Activated T-cell treated with anti-CD3 and anti-CD28 coated beads, Interleukin-2, amount 50 U/mL, for 72 hours (primary cell): ENCODE data around the gene MBD1. TPM values are rescaled to one million over a fixed set of nuclear protein-coding genes. Genes with fewer than 3 reads are reported as not detected.
"Not testable (repeated sequence)": the region's sequence is repeated elsewhere in the genome, so short reads cannot be mapped to it uniquely, and the experiment has no call there.

Source experiments
- ATAC-seq, 2 donors: fragments of 150-1000 bp; cut with Tn5 transposase; replicated peaks in 1 of 2; 2 replicates each; pipeline ENCODE4 v1.10.0; 2021; ENCODE audit warnings: moderate library complexity in 2 of 2, mild to moderate bottlenecking in 1 of 2
- DNase-seq, 2 donors: peaks; one replicate each; pipeline ENCODE4 v3.0.0; 2021 to 2022; ENCODE audit warnings: mixed read lengths in 1 of 2
- H3K27ac Mint-ChIP-seq: one replicate; pipeline ENCODE4 v1.8.0; 2022; ENCODE audit warnings: mild to moderate bottlenecking, moderate library complexity, mixed read lengths
- H3K27me3 Mint-ChIP-seq: one replicate; pipeline ENCODE4 v1.8.0; 2022; ENCODE audit warnings: low read depth, mixed read lengths
- H3K36me3 Mint-ChIP-seq, 2 donors: one replicate each; pipeline ENCODE4 v1.8.0; 2022; ENCODE audit warnings: mixed read lengths in 2 of 2, mild to moderate bottlenecking in 1 of 2; ENCODE audit not compliant: insufficient read depth in 2 of 2
- H3K4me1 Mint-ChIP-seq: one replicate; pipeline ENCODE4 v1.8.0; 2022; ENCODE audit warnings: low read depth, mixed read lengths
- H3K4me3 Mint-ChIP-seq, 2 donors: one replicate each; pipeline ENCODE4 v1.8.0; 2022; ENCODE audit warnings: mild to moderate bottlenecking in 2 of 2, mixed read lengths in 2 of 2, moderate library complexity in 2 of 2
- H3K9me3 Mint-ChIP-seq, 2 donors: one replicate each; pipeline ENCODE4 v1.8.0; 2022; ENCODE audit warnings: mixed read lengths in 2 of 2
- total RNA-seq, 2 donors: library from RNA; stranded (reverse); gene quantifications; one replicate each; pipeline ENCODE4 v1.2.3, GENCODE V29; 2022

The MBD1 gene
- total RNA-seq, 2 donors from 2014 or later, result 88.5 to 94.9 TPM

DNA sequence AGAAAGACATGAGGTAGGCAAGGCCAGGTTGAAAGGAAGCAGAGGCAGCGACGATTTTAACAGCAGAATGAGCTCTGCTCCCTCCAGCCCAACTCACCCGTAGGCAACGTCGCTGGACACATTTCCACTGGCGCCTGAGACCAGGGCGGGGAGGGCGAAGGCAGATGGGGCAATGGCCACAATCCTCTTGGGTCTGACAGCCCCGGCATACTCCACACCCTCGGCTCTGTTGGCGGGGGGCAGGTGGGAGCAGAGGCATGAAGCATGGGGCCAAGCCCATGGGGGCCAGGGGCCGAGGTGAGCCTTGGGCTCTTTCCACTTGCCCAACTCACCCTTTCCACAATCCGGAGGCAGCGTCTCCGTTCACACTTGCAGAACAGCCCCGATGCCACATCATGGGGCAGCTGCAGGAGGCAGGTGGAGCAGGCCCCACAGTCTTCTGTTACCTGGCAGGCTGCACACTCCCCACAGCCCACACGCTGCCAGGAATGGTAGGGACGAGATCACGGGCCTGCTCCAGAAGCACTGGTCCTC is 5.8 kb downstream of the MBD1 start:
- H3K36me3 Mint-ChIP-seq, result peaks cover 27 to 40% of the 10 kb centered on the region in 2 donors
- H3K4me1 Mint-ChIP-seq, result peaks cover 19% of the 10 kb centered on the region
- no peak for DNase-seq
- no peak for ATAC-seq
- H3K27me3 Mint-ChIP-seq, result no peaks in the 10 kb centered on the region
- H3K4me3 Mint-ChIP-seq, result no peak overlapping the region
- no peaks in the 10 kb centered on the region for H3K9me3 Mint-ChIP-seq
- H3K27ac Mint-ChIP-seq, result no peak overlapping the region

DNA sequence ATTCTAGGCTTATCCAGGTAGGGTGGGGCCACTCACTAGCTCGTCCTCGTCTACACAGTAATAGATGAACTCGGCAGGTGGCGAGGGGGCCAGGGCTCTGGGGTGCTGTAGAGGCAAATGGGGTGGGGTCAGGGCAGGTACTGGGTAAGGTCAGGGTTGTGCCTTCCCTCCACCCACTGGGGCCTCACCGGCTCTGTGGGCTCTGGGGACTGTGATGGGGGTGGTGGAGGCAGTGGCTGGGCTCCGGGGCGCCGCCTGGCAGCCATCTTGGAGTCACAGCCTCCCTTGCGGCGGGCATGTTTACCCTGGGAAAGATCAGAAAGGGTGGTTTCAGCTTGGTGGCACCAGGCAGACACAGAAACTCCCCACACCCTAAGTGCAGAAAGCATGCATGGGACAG is 6.4 kb downstream of the MBD1 start:
- peaks cover 24 to 36% of the 10 kb centered on the region in 2 donors for H3K36me3 Mint-ChIP-seq
- no peak for ATAC-seq

DNA sequence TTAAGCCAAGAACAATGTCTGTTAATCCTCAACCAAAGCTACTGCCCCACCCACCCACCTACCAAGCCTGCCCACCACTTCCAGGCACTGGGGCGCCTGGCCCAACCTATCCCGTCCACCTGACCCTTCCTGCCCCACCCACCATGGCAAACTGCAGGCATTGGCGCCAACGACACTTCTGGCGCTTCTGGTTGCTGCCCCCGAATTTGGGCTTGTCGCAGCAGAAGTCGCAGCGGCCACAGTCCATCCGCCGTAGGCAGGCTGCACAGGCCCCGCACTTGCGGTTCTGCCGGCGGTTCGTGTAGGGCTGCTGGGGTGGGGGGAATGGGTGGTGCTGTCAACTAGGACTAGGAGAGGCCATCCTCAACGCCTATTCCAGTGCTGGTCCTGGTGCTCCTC is 7.3 kb downstream of the MBD1 start:
- no peak for ATAC-seq
- peaks cover 5% of the 10 kb centered on the region for H3K4me1 Mint-ChIP-seq
- no peak overlapping the region for H3K27ac Mint-ChIP-seq
- no peak for DNase-seq
- no peaks in the 10 kb centered on the region for H3K27me3 Mint-ChIP-seq
- no peaks in the 10 kb centered on the region for H3K9me3 Mint-ChIP-seq
- peaks cover 21 to 33% of the 10 kb centered on the region in 2 donors for H3K36me3 Mint-ChIP-seq
- H3K4me3 Mint-ChIP-seq, result no peak overlapping the region

More for the DNA sequence above, 6.4 kb downstream of the MBD1 start:
- H3K4me3 Mint-ChIP-seq, result no peak overlapping the region
- H3K27ac Mint-ChIP-seq, result no peak overlapping the region
- H3K4me1 Mint-ChIP-seq, result peaks cover 12% of the 10 kb centered on the region
- no peaks in the 10 kb centered on the region for H3K9me3 Mint-ChIP-seq
- H3K27me3 Mint-ChIP-seq, result no peaks in the 10 kb centered on the region
- no peak for DNase-seq

DNA sequence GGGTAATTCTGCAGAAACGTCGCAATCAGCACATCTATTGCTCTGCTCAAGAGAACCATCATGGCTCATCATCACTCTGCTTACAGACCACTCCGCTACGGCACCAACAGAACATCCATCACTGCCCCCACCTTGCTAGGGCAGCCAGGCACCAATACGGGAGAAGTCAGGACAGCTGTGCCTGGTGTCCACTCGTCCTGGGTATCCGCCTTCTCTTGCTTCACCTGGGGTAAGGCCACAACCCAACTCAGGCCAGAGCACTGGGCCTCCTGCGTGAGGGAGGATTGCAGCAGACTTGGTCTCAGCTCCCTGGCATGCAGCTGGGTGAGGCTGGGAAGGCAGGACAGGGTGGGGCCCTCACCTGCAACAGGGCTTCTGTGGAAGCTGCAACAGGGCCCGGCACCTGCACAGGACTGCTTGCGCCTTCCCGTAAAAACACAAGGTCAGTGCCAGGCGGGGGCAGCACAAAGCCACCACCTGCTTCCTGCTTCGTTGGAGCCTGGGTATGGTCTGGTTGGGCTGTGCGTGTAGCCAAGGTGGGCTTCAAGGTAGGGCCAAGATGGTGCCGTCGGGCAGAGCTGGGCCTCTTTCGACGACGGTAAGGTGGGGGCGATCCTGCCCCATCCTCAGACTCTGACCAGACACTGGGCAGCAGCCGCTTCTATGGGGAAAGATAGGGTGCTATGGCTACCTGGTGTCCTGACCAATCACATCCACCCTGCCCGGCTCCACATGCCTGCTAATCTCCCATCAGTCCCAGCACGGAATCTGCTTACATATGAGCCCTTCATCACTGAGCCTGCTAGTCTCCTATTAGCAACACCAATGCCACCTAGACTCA is 7.9 kb downstream of the MBD1 start:
- no peak for ATAC-seq
- no peak for DNase-seq
- Mint-ChIP-seq H3K36me3 (peaks cover 21 to 29% of the 10 kb centered on the region in 2 donors), H3K4me1 (no peaks in the 10 kb centered on the region), H3K4me3 (no peak overlapping the region), H3K27ac (no peak overlapping the region), H3K9me3 (no peaks in the 10 kb centered on the region), H3K27me3 (no peaks in the 10 kb centered on the region)

DNA sequence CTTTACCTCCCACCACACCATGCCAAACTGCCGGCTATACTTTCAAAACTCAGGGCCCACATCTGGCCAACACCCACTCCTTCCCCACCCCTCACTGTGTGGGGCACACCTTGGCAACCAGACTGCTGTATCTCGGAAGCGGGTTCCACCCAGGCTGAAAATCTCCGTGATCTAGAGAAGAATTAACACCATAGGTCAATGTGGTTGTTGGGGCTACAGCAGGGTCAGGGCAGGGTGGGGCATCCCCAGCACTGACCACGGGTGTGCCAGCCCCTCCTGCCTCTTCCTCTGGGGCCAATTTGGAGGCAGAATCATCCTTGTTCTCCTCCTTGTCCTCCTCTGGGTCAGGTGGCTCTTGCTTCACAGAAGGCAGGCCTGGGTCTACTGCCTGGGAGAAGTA is 8.8 kb downstream of the MBD1 start:
- peaks cover 21 to 29% of the 10 kb centered on the region in 2 donors for H3K36me3 Mint-ChIP-seq
- H3K27ac Mint-ChIP-seq, result no peak overlapping the region
- H3K4me1 Mint-ChIP-seq, result peaks cover 6% of the 10 kb centered on the region
- H3K4me3 Mint-ChIP-seq, result no peak overlapping the region
- ATAC-seq (no peak), DNase-seq (no peak)
- H3K9me3 Mint-ChIP-seq, result no peaks in the 10 kb centered on the region
- H3K27me3 Mint-ChIP-seq, result no peaks in the 10 kb centered on the region

DNA sequence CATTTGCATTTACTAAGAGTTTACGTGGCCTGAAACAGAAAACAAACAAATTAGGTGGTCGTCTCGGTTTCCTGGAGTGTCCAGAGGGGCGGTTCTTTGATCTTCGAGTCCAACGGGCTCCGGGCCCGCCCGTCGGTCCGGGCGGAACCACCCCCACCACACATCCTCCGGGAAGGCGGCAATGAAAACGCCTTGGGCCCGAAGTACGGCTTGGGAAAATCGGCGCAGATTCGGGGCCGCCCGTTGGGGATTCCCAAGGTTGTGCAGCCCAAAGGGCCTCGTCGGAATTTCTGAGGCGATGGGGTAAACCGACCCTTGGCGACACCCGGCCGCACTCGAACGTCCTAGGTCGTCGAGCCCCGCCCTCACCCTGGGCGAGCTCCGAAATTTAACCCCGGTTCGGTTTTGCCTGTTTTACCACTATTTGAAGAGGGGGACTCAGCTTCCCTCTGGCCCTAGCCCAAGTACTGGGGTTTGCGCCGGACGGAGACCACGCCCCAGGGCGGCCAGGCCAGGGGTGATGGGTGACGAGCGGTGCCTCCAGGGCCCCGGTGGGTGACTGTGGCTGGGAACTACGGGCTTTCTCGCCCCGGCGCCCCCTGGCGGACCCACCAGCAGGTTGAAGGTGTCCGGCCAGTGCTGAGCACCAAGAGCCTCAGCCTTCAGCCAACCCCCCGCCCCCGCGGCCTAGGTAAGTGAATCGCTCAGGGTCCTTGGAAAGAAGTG is 13.1 kb downstream of the MBD1 start:
- peak; percentile 89 to 90 for DNase-seq
- Mint-ChIP-seq H3K27ac (no peak overlapping the region), H3K27me3 (no peaks in the 10 kb centered on the region), H3K4me3 (peak overlapping the region; percentile 81 to 88), H3K4me1 (peaks cover 18% of the 10 kb centered on the region), H3K36me3 (peaks cover 3 to 8% of the 10 kb centered on the region in 2 donors), H3K9me3 (no peaks in the 10 kb centered on the region)
- ATAC-seq, result peak; percentile 82 to 86

DNA sequence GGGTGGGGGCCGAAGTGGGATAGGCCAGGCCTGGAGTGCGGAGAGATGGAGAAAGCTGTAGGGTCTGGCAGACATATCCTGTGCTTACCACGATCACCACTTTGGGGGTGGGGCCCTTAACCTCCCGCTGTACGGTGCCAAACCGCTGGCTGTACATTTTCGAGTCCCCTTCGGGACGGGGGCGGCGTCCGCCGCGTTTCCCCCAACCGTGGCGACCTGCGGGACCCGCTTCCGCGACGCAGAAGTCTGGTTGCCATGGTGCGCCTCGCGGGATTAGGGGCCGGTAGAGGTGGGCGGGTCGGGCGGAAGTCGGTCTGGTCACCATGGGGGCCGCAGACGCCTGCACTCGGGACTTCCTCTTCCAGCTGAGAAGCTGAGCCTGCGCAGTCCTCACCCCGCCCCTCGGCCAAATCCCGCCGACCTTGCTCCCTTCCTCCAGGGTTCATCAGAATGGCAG is 15.0 kb downstream of the MBD1 start, which contains the start of gene CFAP53:
Gene CFAP53 (minus strand): TSS at position 248 of the 457 bp plus-strand sequence. CDS start 91 bp downstream, at position 157.
- H3K27me3 Mint-ChIP-seq, result no peaks in the 10 kb centered on the region
- DNase-seq (peak; percentile 89 to 92), ATAC-seq (peak; percentile 92)
- H3K9me3 Mint-ChIP-seq, result no peaks in the 10 kb centered on the region
- peak within 1 kb of the TSS; percentile 81 to 96 for H3K4me3 Mint-ChIP-seq
- peaks cover 18% of the 10 kb centered on the region for H3K4me1 Mint-ChIP-seq
- H3K27ac Mint-ChIP-seq, result peak within 1 kb of the TSS; percentile 91
- peaks cover 0 to 2% of the 10 kb centered on the region in 2 donors for H3K36me3 Mint-ChIP-seq

DNA sequence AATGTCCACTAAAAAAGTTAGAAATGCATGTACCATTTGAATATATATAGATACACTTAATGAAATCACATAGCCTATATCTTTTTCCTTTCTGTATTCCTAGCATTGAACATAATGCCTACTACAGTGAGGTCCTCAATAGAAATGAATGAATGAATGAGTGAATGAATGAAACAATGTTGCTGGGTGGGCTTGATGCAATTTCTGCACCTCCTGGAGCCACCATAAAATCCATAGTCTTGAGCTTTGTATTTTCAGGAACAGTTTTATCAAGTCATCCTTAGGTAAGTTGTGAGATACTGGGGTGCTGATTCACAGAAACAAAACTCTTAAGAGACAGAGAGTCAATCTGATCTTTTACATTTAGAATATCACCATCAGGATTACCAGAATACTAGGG is 18.3 kb downstream of the MBD1 start:
- H3K4me1 Mint-ChIP-seq, result peaks cover 16% of the 10 kb centered on the region
- no peak overlapping the region for H3K4me3 Mint-ChIP-seq
- H3K27ac Mint-ChIP-seq, result peak overlapping the region; percentile 28
- no peaks in the 10 kb centered on the region for H3K27me3 Mint-ChIP-seq
- H3K9me3 Mint-ChIP-seq, result no peaks in the 10 kb centered on the region
- ATAC-seq, result no peak
- DNase-seq, result no peak
- H3K36me3 Mint-ChIP-seq, result no peaks in the 10 kb centered on the region

DNA sequence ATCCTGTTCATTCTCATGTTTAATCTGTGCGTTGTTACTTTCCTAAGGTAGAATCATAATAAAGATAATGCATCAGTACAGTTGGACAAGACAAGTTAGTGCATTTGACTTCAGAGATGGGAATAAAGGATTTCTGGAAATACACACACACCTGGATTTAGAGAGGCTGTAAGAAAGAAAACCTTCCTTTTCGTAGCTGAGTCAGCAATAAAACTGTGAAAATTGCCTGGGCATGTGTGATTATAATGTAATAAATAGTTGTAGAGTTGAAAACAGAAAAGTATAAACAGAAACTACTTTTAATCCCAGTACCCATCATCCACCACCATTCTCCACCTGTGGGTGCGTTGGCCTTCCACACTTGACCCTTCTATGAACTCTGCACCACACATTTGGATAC is 30.4 kb downstream of the MBD1 start:
- no peak for ATAC-seq
- H3K9me3 Mint-ChIP-seq, result no peaks in the 10 kb centered on the region
- DNase-seq, result no peak
- H3K27me3 Mint-ChIP-seq, result no peaks in the 10 kb centered on the region
- no peak overlapping the region for H3K27ac Mint-ChIP-seq
- no peak overlapping the region for H3K4me3 Mint-ChIP-seq
- no peaks in the 10 kb centered on the region for H3K36me3 Mint-ChIP-seq
- peaks cover 5% of the 10 kb centered on the region for H3K4me1 Mint-ChIP-seq

DNA sequence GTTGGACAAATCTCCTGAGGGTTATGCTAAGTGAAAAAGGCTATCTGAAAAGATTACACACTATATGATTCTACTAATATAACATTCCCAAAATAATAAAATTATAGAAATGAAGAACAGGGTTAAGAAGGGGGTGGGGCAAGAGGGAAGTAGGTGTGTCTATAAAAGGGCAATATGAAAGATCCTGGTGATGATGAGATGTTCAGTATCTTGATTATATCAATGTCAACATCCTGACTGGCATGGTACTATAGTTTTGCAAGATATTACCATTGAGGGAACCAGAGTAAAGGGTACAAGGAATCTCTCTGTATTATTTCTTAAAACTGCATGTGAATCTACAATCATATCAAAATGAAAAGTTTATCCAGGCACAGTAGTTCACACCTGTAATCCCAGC is 31.7 kb downstream of the MBD1 start:
- Mint-ChIP-seq H3K4me3 (no peak overlapping the region), H3K9me3 (no peaks in the 10 kb centered on the region), H3K36me3 (no peaks in the 10 kb centered on the region), H3K27me3 (no peaks in the 10 kb centered on the region), H3K4me1 (peaks cover 5% of the 10 kb centered on the region), H3K27ac (no peak overlapping the region)
- no peak for DNase-seq
- ATAC-seq, result no peak

DNA sequence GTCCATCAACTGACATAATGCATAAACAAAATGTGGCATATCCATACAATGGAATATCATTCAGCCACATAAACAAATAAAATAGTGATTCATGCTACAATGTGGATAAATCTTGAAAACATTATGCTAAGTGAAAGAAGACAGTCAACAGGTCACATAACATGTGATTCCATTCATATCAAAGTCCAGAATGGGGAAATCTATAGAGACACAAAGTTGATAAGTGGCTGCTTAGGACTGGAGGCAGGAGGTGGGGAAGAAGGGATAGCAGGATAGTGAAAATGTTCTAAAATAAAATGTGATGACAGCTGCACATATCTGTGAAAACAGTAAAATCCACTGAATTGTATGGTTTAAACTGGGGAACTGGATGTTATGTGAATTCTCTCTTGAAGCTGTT is 33.8 kb downstream of the MBD1 start:
- ATAC-seq (no peak), DNase-seq (no peak)
- H3K27me3 Mint-ChIP-seq, result no peaks in the 10 kb centered on the region
- peaks cover 0 to 1% of the 10 kb centered on the region in 2 donors for H3K36me3 Mint-ChIP-seq
- no peak overlapping the region for H3K27ac Mint-ChIP-seq
- peaks cover 0 to 2% of the 10 kb centered on the region in 2 donors for H3K9me3 Mint-ChIP-seq
- H3K4me3 Mint-ChIP-seq, result no peak overlapping the region
- peaks cover 5% of the 10 kb centered on the region for H3K4me1 Mint-ChIP-seq

DNA sequence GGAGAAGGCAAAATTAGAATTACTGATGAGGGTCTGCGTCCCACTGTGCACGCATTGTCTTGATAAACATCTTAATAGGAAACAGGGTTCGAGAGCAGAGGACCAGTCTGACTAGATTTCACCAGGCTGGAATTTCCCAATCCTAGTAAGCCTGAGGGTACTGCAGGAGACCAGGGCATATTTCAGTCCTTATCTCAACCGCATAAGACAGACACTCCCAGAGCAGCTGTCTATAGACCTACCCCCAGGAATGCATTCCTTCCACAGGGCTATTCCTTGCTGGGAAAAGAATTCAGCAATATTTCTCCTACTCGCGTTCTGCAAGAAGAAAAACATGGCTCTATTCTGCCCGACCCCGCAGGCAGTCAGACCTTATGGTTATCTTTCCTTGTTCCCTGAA is 39.6 kb downstream of the MBD1 start:
- H3K4me3 Mint-ChIP-seq, H3K27me3 Mint-ChIP-seq, H3K36me3 Mint-ChIP-seq, H3K27ac Mint-ChIP-seq, ATAC-seq, H3K4me1 Mint-ChIP-seq, DNase-seq: not testable (repeated sequence)
- peaks cover 9 to 11% of the 10 kb centered on the region in 2 donors for H3K9me3 Mint-ChIP-seq

DNA sequence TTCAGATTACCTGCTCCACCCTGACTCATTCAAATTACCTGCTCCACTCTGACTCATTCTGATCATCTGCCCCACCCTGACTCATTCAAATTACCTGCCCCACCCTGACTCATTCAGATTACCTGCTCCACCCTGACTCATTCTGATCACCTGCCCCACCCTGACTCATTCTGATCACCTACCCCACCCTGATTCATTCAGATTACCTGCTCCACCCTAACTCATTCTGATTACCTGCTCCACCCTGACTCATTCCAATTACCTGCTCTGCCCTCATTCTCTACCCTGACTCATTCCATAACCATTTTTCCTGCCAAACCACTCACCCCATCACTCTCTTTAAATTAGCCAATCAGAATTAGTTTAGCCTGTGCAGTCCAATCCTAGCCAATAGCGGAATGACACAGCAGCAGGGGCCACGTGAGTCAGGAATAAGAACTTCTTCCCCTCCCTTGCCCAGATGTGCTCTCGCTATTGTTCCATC is 41.2 kb downstream of the MBD1 start:
- no peak overlapping the region for H3K27ac Mint-ChIP-seq

More for the DNA sequence above, 41.2 kb downstream of the MBD1 start:
- ATAC-seq, result peak; percentile 64 to 80
- peaks cover 14% of the 10 kb centered on the region for H3K27me3 Mint-ChIP-seq
- peaks cover 9 to 11% of the 10 kb centered on the region in 2 donors for H3K9me3 Mint-ChIP-seq
- peaks cover 9% of the 10 kb centered on the region in 2 donors for H3K36me3 Mint-ChIP-seq
- no peak overlapping the region for H3K4me3 Mint-ChIP-seq
- peaks cover 9% of the 10 kb centered on the region for H3K4me1 Mint-ChIP-seq
- DNase-seq, result peak; percentile 11 to 31
